ENCODE data around the gene FBXW11. TPM values are rescaled to one million over a fixed set of nuclear protein-coding genes. Genes with fewer than 3 reads are reported as not detected.

The FBXW11 gene
- total and polyA plus RNA-seq, 2 of the 13 experiments (the other 11 are each of a cell fraction or from before 2014, with no cell fraction given): 31.7 to 53.6 TPM

- no TSS peak for BruUV-seq (replicated peaks)
- in situ Hi-C loops (cut with HindIII; ENCODE audit: extremely low pct_ligation_motif_present, low pct_unique_long_range_greater_than_20kb): no loop called here
- DNase-seq (ENCODE audit: low spot score) (no peak), FAIRE-seq (no peak), ATAC-seq (no peak)
- ChIA-PET CTCF (ENCODE audit: low intra/inter-chr PET ratio, low total read pairs) (no interaction called here), POLR2A (no interaction called here)
- H4K20me1 ChIP-seq (ENCODE audit: insufficient read depth, low read length): no peaks in the 10 kb centered on the region
- TF ChIP-seq HOXA5 (CRISPR knock-in tag; IDR thresholded peaks at IDR 0.05) (no peak), ZNF7 (CRISPR knock-in tag; IDR thresholded peaks at IDR 0.05) (no peak), PTBP1 (IDR thresholded peaks at IDR 0.05; ENCODE audit: low read depth, low read length, poor library complexity, severe bottlenecking) (no peak), MEF2D (CRISPR knock-in tag; IDR thresholded peaks at IDR 0.05) (no peak), ZNF605 (CRISPR knock-in tag; IDR thresholded peaks at IDR 0.05) (no peak), RFXAP (CRISPR knock-in tag; IDR thresholded peaks at IDR 0.05; ENCODE audit: borderline replicate concordance) (no peak), ZNF775 (CRISPR knock-in tag; IDR thresholded peaks at IDR 0.05; ENCODE audit: borderline replicate concordance) (no peak), DBP (CRISPR knock-in tag; IDR thresholded peaks at IDR 0.05; ENCODE audit: not compliant biosample characterization) (no peak), TFDP1 (CRISPR knock-in tag; IDR thresholded peaks at IDR 0.05; ENCODE audit: borderline replicate concordance) (no peak)
- no peak overlapping the region for H2AFZ ChIP-seq (ENCODE audit: low read length)
- no peak overlapping the region for H3K4me2 ChIP-seq (ENCODE audit: low read depth, low read length)
- intact Hi-C loops (cut with micrococcal nuclease; ENCODE audit: unreplicated experiment): no loop called here
- peaks cover 22 to 88% of the 10 kb centered on the region in 2 experiments for H3K36me3 ChIP-seq (replicated peaks in 1 of 2; ENCODE audit: control insufficient read depth in 1 of 2, insufficient read depth in 2 of 2, low read length in 2 of 2)
- no peaks in the 10 kb centered on the region for H3K9me3 ChIP-seq (ENCODE audit: low read length)
- H3K9ac ChIP-seq (ENCODE audit: insufficient read depth, low read depth, low read length): no peak overlapping the region
- no peak overlapping the region for H3K27ac ChIP-seq (ENCODE audit: extremely low read length, insufficient read depth, low read length)
- WGBS (ENCODE audit: low lambda C conversion rate): 99% methylated on average over 5 of the region's 5 CpGs
- no peaks in the 10 kb centered on the region for H3K27me3 ChIP-seq (ENCODE audit: control insufficient read depth in 1 of 2, insufficient read depth in 2 of 2, low read length in 2 of 2)
- no peaks in the 10 kb centered on the region for H3K79me2 ChIP-seq (ENCODE audit: insufficient read depth, low read length)
- no peaks in the 10 kb centered on the region for H3K4me1 ChIP-seq (ENCODE audit: insufficient read depth, low read length)
- H3K4me3 ChIP-seq (replicated peaks in 1 of 3; ENCODE audit: insufficient read depth in 1 of 3, low read depth in 2 of 3, low read length in 3 of 3): no peak overlapping the region
Observed at GRCh38 chr5:171872666-171873065, 133.8 kb downstream of the FBXW11 start.

Measured in HepG2 (cell line).